ENCODE data around the gene CORT. TPM values are rescaled to one million over a fixed set of nuclear protein-coding genes. Genes with fewer than 3 reads are reported as not detected.

The CORT gene
- total and polyA plus RNA-seq, 2 donors (not counting 1 experiment from before 2014, with no cell fraction given): 0.52 TPM; not detected in 1

DNA sequence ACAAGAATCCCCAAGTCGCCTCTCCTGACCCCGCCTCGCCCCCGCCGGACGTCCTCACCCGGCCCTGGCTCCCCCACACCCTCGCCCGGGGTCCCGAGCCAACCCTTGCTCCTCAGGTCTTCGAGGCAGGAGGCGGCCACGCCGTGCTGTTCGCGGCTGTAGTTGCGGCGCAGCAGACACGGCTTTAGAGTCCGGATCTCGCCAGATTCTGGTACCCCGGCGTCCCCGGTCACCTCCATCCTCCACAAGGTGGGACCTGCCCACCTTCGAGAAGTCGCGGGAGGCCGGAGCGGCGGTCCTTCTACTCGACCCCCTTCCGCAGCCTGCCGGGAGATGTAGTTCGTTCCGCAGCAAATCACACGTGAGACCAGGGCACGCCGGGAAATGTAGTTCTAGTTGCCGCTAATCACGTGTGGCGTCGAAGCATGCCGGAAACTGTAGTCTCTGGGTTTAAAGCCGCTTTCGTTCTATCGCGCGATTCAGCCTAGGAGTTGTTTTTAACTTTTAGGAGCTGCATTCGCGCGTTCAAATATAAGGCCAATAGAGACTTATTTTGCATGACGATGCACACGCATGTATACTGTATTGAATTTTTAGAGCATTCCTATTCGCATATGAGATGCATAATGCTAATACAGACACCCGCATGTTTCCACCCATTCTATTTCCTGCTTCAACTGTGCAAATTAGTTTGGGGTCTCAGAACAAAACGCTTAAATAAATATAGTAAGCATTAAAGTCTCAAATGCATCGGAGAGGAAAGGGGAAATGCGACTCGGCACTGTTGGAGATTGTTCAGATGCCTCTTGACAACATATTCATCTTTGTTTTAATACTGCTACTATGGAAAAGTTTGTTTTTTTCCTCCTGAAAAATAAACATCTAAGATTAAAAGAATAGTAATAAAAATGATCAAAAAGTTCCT, 22.7 kb downstream of the CORT start, which contains the start of gene DFFA:
TSS of gene DFFA (minus strand) at position 310 of the 925 bp plus-strand sequence. CDS start at position 239, 71 bp downstream.
- H3K9me3 Mint-ChIP-seq (ENCODE audit: insufficient read depth): no peaks in the 10 kb centered on the region
- ChIA-PET POLR2A (interaction anchor here (0.5 to 0.9 kb wide), 2 partner anchors 42 to 828 kb away, joined by 3 to 6 read pairs; partner anchors contain the start of gene CENPS), CTCF (interaction anchor here (1.5 to 3.4 kb wide), 2 partner anchors 22 to 42 kb away, joined by 3 to 14 read pairs; partner anchors contain the start of gene CENPS)
- peaks cover 0 to 7% (median 0%) of the 10 kb centered on the region in 3 donors for H3K9me3 ChIP-seq (ENCODE audit: control extremely low read depth in 1 of 3, control insufficient read depth in 2 of 3, insufficient read depth in 1 of 3, low read length in 2 of 3)
- ATAC-seq (ENCODE audit: low read depth) (peak; percentile 81), DNase-seq (peak; percentile 94)
- H2AFZ ChIP-seq (ENCODE audit: insufficient read depth, low read depth, low read length, poor library complexity, severe bottlenecking): peak within 1 kb of the TSS; percentile 94
- peak within 1 kb of the TSS; percentile 87 for H3K4me3 Mint-ChIP-seq
- peaks cover 39% of the 10 kb centered on the region for H3K79me2 ChIP-seq (ENCODE audit: control insufficient read depth, insufficient read depth, low read length)
- no peaks in the 10 kb centered on the region for H3K27me3 ChIP-seq (replicated peaks in 1 of 4; ENCODE audit: control extremely low read depth in 1 of 4, control insufficient read depth in 3 of 4, insufficient read depth in 4 of 4, low read length in 3 of 4)
- peak within 1 kb of the TSS; percentile 74 for H3K9ac ChIP-seq (ENCODE audit: low read length)
- peaks cover 46% of the 10 kb centered on the region for H3K4me1 Mint-ChIP-seq
- H3K4me1 ChIP-seq (ENCODE audit: control insufficient read depth in 2 of 2, insufficient read depth in 2 of 2, low read length in 2 of 2): peaks cover 34 to 44% of the 10 kb centered on the region in 2 donors
- peak within 1 kb of the TSS; percentile 88 for H3K4me2 ChIP-seq (replicated peaks; ENCODE audit: low read depth, low read length, poor library complexity, severe bottlenecking)
- H3K36me3 ChIP-seq (replicated peaks in 1 of 2; ENCODE audit: control extremely low read depth in 1 of 2, control insufficient read depth in 1 of 2, extremely low read depth in 1 of 2, insufficient read depth in 2 of 2, low read length in 1 of 2): peaks cover 3 to 15% of the 10 kb centered on the region in 2 experiments
- peak within 1 kb of the TSS; percentile 38 to 74 for H3K27ac ChIP-seq (ENCODE audit: low read length in 2 of 2)
- H3K4me3 ChIP-seq (ENCODE audit: control extremely low read depth in 1 of 5, extremely low read depth in 1 of 5, insufficient read depth in 1 of 5, low read depth in 2 of 5, low read length in 4 of 5): peak within 1 kb of the TSS; percentile 58 to 84 (median 80)
- H4K20me1 ChIP-seq (ENCODE audit: control insufficient read depth, insufficient read depth, low read length, poor library complexity, severe bottlenecking): no peaks in the 10 kb centered on the region
- TF ChIP-seq, protein P1, sequence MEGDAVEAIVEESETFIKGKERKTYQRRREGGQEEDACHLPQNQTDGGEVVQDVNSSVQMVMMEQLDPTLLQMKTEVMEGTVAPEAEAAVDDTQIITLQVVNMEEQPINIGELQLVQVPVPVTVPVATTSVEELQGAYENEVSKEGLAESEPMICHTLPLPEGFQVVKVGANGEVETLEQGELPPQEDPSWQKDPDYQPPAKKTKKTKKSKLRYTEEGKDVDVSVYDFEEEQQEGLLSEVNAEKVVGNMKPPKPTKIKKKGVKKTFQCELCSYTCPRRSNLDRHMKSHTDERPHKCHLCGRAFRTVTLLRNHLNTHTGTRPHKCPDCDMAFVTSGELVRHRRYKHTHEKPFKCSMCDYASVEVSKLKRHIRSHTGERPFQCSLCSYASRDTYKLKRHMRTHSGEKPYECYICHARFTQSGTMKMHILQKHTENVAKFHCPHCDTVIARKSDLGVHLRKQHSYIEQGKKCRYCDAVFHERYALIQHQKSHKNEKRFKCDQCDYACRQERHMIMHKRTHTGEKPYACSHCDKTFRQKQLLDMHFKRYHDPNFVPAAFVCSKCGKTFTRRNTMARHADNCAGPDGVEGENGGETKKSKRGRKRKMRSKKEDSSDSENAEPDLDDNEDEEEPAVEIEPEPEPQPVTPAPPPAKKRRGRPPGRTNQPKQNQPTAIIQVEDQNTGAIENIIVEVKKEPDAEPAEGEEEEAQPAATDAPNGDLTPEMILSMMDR (IDR thresholded peaks at IDR 0.05): no peak
- TF ChIP-seq EZH2 (IDR thresholded peaks at IDR 0.05; ENCODE audit: borderline replicate concordance, insufficient read depth, low read depth, low read length, poor library complexity, severe bottlenecking): no peak
- under 1% methylated on average over 48 of the region's 59 CpGs for WGBS (ENCODE audit: insufficient coverage)
- H3K27me3 Mint-ChIP-seq: no peaks in the 10 kb centered on the region
- peak within 1 kb of the TSS; percentile 88 for H3K27ac Mint-ChIP-seq
- intact Hi-C loops (cut with micrococcal nuclease): loop anchor here (1.0 to 10.0 kb wide), 4 partner anchors 42 to 1332 kb away; partner anchors contain the start of genes CENPS, CLCN6, LZIC and MTHFR

All from B cell (primary cell).